ENCODE data around the gene UBA5.
A peak's percentile ranks its signal among the peaks of the same experiment; 100 is the strongest.

- no peak for TF ChIP-seq CBFB (CRISPR knock-in tag; IDR thresholded peaks at IDR 0.05)
- TF ChIP-seq IKZF4 (CRISPR knock-in tag; IDR thresholded peaks at IDR 0.05; ENCODE audit: borderline replicate concordance, low read depth, not compliant biosample characterization) = no peak
- no peak for TF ChIP-seq ZKSCAN1 (IDR thresholded peaks at IDR 0.05; ENCODE audit: low read length)
- TF ChIP-seq EZH2 (conservative IDR thresholded peaks at IDR 0.05; ENCODE audit: low read depth, low read length) = no peak
- TF ChIP-seq MXI1 (IDR thresholded peaks at IDR 0.05; ENCODE audit: borderline replicate concordance, low read depth, low read length) = no peak
- TF ChIP-seq TRIM22 (IDR thresholded peaks at IDR 0.05) = no peak
- no peak for TF ChIP-seq ZNF577 (CRISPR knock-in tag; IDR thresholded peaks at IDR 0.05; ENCODE audit: borderline replicate concordance, low read depth)
- TF ChIP-seq NR1H2 (CRISPR knock-in tag; IDR thresholded peaks at IDR 0.05; ENCODE audit: borderline replicate concordance, low read depth) = no peak
- no peak for TF ChIP-seq ZNF407 (CRISPR knock-in tag; IDR thresholded peaks at IDR 0.05; ENCODE audit: not compliant biosample characterization)
- TF ChIP-seq KAT2B (IDR thresholded peaks at IDR 0.05; ENCODE audit: borderline replicate concordance, low read depth, low read length) = no peak
- TF ChIP-seq ZNF629 (CRISPR knock-in tag; conservative IDR thresholded peaks at IDR 0.05) = no peak
- TF ChIP-seq CTCF (CRISPR knock-in tag; IDR thresholded peaks at IDR 0.05) = peak; percentile 15; the same call in 1 of the 2 replicates
- no peak; the same call in 1 of the 2 replicates for TF ChIP-seq GABPA (IDR thresholded peaks at IDR 0.05; ENCODE audit: low read depth, low read length)
- no peak for TF ChIP-seq GABPA (CRISPR knock-in tag; IDR thresholded peaks at IDR 0.05; ENCODE audit: low read depth)
Observed at GRCh38 chr3:132722165-132723023, 62.3 kb downstream of the UBA5 start, which contains the start of gene NPHP3.

Measured in HepG2 (cell line).